DMS114 treated with DMSO at 0.1 percent for 48 hours (cell line): ENCODE results near the gene USF1.
"Not testable (repeated sequence)": the region's sequence is repeated elsewhere in the genome, so short reads cannot be mapped to it uniquely, and the experiment has no call there.

Experiments used
- DNase-seq: peaks from one replicate; lab custom pipeline; 2025; ENCODE audit not compliant: unreplicated experiment; lab: John Stamatoyannopoulos, UW

USF1 gene

DNA sequence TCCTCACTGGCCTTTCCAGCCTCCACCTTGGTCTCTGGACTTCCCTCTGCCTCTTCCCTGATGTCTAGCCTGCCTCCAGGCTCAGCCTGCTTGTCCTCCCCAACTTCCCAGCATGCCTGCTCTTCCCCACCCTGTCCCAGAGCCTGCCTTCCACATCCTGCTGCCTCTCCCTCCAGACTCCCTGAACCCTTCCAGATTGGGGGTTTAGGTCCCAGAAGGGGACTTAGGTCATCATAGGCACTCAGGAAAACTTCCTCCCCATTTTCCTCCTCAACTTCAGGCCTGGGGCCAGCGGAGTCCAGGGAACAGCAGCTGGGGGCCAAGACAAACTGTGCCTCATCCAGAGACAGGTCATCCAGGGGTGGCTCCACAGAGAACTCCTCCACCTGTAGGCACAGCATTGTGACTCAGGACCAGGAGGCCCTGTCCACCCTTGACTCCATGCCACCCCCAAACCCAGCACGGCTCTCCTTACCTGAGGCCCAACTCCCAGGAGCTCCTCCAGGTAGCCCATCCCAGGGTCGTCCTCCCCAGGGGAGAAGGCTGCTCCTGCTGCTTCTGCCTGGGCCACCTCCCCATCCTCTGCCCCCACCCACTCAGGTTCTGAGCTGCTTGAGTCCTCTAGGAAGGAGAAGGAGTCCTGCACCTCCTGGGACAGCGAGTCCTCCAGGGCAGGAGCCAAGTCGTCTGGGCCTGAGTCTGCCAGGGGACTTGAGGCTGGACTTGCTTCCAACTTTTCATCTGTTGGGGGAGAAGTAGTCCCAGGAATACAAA is 3.4 kb upstream of the USF1 start:
- no peak for DNase-seq

DNA sequence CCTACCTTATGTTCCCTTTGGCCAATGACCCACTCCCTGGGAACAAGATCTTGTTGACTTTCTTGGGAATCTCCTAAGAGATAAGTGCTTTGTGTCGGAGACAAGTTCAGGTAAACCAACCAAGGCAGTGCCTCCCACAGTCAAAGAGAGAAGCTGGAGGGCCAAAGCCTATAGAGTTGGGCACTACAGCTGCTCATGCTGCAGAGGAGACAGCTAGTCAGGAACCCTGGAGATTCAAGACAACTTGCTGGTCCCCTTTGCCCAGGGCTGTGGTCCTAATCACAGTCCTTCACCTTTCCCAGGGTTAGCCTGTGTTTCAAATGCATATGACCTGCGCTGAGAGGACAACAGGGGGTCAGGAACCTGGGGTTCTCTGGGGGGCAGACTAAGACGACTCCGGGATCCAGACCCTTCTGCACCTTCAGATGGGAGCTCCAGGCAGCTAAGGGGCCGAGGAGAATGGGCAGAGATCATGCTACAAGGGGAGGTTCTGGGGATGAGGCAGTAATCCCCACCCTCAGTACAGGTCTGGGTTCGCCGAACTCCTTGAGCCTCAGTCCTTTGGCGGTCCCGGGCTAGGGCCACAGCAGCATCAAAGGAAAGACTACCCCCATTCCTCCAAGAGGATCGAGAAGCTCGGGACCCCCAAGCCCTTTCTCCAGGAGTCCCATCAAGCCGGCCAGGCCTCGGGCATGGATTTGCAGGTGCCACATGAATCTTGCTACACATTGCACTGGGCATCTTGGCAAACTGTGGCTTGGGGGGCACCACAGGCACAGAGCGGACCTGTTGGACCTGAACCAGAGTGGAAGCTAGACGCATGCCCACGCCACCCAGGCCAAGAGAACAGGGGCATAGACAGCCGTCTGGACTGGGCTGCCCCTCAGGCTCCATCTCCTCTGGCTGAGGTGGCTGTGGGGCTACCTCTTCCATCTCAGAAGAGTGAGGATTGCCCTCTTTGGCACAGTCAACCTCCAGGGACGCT is 2.0 kb upstream of the USF1 start:
- no peak for DNase-seq

DNA sequence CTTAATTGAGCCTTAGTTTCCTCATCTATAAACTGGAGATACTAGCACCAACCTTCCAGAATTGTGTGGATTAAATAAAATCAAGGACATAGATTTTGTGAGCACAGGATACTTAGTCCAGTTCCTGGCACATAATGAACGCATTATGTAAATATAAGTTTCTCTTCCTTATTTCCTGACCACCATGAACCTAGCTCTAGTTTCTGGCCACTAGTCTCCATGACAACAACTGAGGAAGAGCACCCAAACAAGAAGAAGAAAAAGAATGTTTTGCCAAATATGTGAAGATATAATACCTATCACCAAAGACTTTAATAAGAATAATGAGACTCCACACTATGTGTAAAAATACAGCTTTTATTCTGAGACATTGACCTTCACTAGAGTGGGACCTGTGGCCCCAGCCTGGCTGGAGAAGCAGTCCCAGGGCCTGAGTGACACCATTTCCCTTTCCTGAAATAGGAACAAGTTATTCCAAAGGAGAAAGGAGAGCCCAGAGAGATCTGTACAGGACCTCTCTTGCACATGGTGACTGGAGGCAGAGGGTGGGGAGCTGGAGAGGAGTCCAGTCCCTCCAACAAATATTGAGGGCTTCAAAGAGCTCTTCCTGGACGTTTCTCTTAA is 940 bp upstream of the USF1 start:
- DNase-seq: no peak

DNA sequence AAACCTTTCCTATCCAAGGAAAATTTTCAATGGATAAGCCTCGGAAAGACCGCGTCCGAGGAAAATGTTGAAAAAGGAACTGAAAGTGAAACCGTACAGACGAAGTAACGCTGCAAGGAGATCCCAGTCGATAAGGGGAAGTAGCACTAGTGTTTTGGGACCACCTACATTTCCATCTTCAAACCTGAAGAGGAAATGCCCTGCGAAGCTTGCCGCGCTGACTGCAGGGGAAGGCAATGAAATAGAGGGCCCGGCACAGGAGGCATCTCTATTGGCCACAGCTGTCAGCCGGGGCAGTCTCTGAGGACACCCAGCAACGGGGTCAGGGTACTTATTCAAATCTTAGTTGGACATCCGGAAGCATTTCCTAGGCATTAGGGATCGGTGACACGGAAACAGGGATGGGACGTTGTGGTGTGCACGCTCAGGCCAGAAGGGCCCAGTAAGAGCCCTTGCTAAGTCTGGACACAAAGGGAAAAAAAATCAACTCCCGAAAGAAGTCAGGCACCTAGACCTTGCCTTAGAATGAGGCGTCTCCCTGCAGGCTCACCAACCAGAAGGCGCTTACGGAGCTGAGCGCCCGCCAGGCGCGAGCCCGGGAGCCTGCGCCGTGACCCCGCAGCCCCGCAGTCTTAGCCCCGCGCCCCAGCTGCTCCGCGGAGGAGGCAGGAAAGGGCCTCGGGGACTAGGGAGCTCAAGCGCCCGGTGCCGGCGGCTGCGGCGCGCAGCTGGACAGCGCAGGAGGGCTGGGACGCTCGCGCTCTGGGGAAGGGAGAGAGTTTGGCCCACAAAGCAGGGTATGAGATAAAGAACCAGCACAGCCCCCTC is 655 bp downstream of the USF1 start:
- peak; percentile 62 for DNase-seq

DNA sequence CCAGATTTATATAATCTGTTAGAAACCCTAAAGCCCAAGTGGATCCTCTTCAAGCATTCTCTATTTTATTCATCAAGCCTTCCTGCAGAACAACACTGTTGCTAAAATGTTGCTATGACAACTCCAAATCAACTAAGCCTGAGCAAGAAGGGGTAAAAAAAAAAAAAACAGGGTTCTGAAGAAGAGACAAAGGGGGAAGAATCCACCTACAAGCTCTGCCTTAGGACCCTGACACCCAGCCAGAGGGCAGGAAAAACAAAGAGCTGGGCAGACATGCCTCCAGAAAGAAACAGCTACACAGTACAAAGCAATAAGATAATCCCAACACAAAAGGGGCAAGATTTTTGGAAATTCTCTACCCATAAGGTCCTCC is 1.3 kb downstream of the USF1 start:
- no peak for DNase-seq

DNA sequence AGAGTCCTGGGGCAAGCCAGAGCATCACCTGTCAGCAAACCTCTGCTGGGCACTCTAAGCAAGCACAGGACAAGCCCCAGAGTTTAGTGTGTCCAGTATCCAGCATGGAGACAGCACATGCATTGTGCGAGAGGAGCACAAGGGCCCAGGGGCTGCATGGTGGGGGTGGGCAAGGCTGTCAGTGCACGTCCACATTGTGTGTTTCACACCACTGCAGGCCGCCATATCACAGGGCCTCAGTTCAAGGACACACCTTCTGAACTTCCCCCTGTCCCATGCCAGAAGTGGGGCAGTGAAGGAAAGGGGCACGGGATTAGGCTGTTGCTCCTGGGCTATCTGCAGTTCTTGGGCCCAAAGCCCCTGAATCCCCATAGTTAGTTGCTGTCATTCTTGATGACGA is 6.2 kb downstream of the USF1 start:
- DNase-seq: no peak

DNA sequence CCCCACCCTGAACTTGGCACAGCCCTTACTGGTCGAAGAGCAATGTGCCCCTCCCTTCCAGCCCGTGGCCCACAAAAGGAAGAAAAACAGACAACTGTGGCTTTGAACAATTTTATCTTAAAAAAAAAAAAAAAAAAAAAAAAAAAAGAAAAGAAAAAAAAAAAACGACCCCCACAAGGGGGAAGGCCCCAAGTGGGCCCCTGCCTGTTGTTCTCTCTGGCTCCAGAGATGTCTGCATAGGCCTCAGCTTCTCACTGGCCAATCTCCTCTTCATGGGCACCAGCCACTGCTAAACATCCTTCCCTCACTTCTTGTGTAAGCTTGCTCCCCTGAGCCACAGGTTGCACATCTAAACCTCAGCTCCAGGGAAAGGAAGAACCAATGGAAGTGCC is 6.6 kb downstream of the USF1 start:
- no peak for DNase-seq

DNA sequence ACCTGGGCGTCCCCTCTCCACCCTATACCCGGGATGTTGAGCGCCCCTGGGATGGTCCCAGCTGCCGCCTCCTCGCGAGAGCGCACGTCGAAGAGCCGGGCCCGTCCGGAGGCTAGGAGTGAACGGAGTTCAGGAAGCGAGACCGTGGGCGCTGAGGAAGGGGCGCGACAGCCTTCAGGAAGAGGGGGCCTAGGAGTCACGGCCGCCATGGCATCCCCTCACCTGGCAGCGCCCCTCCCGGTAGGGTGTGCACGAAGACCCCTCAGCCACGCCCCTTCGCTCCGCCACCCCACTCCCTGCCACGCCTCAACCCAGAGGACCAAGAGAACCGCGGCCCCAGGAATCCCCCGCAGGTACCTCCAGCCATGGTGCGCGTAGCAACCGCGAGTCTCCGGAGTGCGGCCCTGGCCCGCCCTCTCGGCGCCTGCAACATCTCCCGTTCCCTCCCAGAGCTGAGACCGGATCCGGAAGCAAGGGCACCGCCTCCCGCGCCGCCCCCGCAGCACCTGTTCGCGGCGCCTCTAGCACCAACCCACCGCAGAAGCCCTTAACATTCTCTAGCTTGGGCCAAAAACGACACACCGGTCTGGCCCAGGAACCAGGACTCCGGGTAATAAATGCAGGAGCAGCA is 7.1 kb downstream of the USF1 start, which contains the start of gene TSTD1:
Gene TSTD1, minus strand, starts transcription at position 442 of the 631 bp plus-strand sequence. Its CDS starts 75 bp downstream, at position 367.
- peak; percentile 56 for DNase-seq

DNA sequence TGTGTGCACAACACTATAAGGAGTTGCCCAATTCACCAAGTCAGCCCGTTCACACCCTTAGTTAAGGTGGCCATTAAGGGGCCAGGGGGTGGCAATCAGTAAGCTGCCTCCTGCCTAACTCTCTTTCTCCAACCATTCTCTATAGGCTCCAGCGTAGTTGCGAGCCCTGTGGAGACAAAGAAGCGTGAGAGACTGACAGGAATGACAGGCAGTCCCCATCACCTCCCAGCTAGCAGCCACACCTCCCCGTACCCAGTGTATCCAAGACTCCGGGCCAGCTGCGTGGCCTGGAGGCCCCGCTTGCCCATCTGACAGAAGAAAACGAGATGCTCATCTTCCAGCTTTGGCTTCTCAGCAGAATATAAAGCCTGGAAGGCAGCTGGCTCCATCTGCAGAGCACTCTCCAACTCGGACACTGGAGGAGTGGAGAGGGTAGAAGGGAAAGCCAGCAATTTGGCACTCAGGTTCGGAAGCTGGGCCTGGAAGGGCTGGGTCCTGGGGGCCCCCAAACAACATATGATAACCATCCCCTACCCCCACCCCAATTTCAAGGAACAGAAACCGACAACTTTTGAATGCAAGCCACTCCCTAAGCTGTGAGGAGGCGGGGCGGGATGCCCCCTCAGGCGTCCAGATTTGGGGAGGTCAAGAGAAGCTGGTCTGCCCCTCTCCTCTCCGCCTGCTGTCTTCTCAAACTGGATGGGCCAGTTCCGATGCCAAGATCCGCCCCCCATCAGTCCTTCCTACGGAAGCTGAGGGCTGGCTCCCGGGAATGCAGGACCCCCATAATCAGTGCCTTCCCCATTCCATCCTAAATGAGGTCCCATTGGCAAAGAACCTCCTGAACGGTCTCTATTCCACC is 7.9 kb downstream of the USF1 start:
- no peak for DNase-seq

DNA sequence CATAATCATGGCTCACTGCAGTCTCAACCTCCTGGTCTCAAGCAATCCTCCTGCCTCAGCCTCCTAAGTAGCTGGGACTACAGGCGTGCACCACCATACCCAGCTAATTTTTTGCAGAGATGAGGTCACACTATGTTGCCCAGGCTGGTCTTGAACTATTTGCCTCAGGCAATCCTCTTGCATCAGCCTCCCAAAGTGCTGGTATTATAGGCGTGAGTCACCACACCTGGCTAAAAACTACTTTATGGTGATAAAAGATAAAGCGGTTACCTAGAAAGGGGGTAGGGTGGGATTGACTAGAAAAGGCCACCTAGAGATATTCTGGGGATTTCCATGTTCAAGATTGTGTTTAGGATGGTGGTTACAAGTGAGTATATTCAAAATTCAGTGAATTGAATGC is 12.0 kb downstream of the USF1 start:
- DNase-seq: no peak

DNA sequence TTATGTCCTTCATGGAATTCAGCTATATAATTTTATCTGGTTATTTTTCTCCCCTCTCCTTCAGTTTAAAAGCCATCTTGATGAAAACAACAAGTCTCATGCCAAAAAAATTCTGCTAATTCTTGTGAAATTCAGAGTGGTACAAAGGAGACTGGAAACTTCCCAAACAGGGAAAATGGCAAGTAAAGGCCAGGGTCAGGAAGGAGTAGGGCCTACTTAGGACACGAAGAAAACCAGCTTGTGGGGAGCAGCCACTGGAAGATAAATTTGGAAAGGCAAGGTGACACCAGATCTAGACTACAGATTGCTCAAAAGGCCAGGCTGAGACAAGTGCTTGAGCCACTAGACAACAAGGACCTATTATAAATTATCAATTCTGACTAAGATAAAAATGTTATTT is 13.4 kb downstream of the USF1 start:
- no peak for DNase-seq

DNA sequence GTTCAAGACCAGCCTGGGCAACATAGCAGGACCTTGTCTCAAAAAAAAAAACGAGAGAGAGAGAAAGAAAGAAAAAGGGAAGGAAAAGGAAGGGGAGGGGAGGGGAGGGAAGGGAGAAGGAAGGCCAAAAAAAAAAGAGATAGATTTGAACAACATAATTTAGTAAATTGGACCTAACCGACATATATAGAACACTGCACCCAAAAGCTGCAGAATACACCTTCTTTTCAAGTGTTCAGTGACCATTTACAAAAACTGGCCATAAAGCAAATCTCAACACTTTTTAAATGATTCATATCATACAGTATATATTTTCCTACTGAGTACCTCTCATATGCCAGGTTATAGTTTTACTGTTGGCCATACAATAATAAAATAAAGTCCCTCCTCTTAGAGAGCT is 13.9 kb downstream of the USF1 start:
- DNase-seq: no peak

DNA sequence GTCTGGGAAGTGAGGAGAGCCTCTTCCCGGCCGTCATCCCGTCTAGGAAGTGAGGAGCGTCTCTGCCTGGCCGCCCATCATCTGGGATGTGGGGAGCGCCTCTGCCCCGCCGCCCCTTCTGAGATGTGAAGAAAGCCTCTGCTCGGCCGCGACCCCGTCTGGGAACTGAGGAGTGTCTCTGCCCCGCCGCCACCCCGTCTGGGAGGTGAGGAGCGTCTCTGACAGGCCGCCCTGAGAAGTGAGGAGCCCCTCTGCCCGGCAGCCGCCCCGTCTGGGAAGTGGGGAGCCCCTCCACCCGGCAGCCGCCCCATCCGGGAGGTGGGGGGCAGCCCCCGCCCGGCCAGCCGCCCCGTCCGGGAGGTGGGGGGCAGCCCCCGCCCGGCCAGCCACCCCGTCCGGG is 16.3 kb downstream of the USF1 start:
- not testable (repeated sequence) for DNase-seq

DNA sequence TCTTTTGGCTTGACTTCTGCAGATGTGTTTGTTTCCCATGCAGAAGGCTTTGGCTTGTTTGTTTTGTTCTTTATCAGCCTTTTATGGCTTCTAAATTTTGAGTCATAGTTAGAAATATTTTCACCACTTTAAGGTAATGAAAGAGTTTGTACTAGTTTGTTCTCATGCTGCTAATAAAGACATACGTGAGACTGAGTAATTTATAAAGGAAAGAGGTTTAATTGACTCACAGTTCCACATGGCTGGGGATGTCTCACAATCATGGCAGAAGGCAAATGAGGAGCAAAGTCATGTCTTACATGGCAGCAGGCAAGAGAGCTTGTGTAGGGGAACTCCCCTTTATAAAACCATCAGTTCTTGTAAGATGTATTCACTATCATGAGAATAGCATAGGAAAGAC is 18.8 kb downstream of the USF1 start:
- not testable (repeated sequence) for DNase-seq

DNA sequence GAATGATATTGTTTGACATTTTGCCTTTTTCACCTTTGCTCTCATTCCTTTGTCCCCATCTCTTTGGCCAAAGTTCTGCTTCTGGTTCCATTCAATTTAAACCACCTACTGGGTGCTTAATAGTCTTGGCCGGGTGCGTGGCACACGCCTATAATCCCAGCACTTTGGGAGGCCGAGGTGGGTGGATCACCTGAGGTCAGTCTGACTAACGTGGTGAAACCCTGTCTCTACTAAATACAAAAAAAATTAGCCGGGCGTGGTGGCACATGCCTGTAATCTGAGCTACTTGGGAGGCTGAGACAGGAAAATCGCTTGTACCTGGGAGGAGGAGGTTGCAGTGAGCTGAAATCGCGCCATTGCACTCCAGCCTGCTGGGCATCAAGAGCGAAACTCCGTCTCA is 23.3 kb downstream of the USF1 start:
- DNase-seq: not testable (repeated sequence)

DNA sequence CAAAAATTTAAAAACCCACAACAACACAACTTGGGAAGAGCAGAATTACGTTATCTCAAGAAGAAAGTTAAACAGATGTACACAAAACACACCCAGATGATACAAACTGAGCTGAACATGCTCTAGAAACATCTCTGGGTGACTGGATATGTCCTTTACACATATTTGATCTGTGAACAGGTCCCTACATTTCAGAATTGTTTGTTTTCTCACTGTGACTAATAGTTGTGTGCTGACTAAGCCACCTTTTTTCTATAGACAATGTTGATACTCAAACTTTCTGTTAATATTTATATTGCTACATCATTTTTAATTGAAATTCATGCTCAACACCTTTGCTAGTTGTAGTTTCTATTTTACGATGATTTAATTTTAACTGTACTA is 23.8 kb downstream of the USF1 start:
- DNase-seq: no peak

DNA sequence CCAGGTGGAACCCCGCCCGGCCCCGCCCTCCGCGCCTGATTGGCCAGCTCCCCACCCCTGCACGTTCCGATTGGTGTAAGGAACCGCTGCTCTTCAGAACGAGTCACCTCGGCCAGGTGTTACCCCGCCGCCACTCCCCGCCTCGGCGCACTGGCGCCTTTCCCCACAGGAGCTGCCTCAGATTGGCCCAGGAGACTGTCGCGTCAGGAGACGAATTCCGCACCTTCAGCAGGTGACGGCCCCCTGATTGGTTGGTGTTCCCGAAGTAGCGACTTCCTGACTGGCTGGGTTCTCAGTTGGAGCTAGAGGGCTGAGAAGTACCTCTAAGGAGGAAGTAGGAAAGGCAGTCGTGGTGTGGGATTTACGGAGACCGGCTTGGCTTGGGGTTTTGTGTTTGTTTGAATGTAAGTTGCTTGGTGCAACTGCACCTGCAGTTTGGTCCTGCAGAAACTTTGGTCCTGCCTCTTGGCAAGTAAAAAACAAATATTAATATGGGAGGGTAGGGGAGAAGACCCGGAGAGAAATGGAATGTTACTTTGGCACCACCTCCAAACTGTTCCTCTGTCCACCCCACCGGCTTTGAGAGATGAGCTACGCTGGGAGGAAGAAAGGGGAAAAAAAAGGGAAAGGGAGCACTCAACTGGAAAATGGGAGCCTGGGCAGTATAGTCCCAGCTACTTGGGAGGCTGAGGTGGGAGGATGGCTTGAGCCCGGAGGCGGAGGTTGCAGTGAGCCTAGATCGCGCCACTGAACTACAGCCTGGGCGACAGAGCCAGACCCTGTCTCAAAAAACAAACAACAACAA is 24.4 kb downstream of the USF1 start:
- DNase-seq: peak; percentile 93

DNA sequence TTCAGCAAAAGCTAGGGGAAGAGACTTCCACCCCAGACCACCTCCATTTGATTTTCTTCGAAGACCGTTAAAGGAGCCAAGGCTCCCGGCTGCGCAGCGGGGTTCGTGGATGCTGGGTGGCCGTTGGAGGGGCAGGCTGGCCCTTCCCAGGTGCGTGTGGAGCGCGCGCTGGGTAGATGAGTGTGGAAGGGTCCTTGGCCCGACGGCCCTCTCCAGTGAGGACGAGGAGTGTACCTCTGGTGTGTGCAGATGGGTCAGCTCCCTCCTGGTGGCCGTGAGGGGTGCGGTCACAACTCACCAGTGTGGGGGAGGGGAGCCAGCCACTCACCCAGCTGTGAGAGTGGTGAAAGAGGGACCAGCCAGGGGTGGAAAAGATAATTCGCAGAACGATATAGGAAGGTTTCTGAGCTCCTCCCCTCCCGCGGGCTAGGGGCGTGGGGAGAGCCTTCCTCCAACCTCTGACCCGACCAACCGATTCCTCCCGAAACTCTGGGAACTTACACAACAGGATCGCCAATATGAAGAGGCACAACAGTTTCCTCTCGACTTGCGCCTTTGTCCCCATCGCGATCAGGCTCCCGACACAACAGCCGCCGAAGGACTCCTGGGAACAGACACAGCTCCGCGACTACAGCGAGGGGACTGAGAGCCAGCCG is 25.1 kb downstream of the USF1 start, which contains the start of gene F11R:
Gene F11R, minus strand, starts transcription at position 644 of the 656 bp plus-strand sequence. Its CDS starts 79 bp downstream, at position 565.
- peak; percentile 63 for DNase-seq
